Endothelial cell (in vitro differentiated cells): Measurements from ENCODE around the gene BABAM2. TPM values are rescaled to one million over a fixed set of nuclear protein-coding genes. Genes with fewer than 3 reads are reported as not detected.
A peak's percentile ranks its signal among the peaks of the same experiment; 100 is the strongest.

Experiments
- DNase-seq: peaks from one replicate; pipeline ENCODE4 v3.0.0; 2021; ENCODE audit warnings: low spot score
- H3K27ac Mint-ChIP-seq: one replicate; pipeline ENCODE4 v1.8.0; 2021; ENCODE audit warnings: mixed read lengths, inconsistent platforms; ENCODE audit not compliant: unreplicated experiment
- H3K27me3 Mint-ChIP-seq: one replicate; pipeline ENCODE4 v1.8.0; 2021; ENCODE audit warnings: mild to moderate bottlenecking, moderate library complexity, mixed read lengths, inconsistent platforms; ENCODE audit not compliant: unreplicated experiment
- H3K36me3 Mint-ChIP-seq: one replicate; pipeline ENCODE4 v1.8.0; 2021; ENCODE audit warnings: mild to moderate bottlenecking, low read depth, mixed read lengths, inconsistent platforms; ENCODE audit not compliant: unreplicated experiment
- H3K4me1 Mint-ChIP-seq: one replicate; pipeline ENCODE4 v1.8.0; 2021; ENCODE audit warnings: mild to moderate bottlenecking, mixed read lengths, inconsistent platforms; ENCODE audit not compliant: unreplicated experiment
- H3K4me3 Mint-ChIP-seq: one replicate; pipeline ENCODE4 v1.8.0; 2021; ENCODE audit warnings: mild to moderate bottlenecking, mixed read lengths, inconsistent platforms; ENCODE audit not compliant: unreplicated experiment
- H3K9me3 Mint-ChIP-seq: one replicate; pipeline ENCODE4 v1.8.0; 2021; ENCODE audit warnings: mixed read lengths, inconsistent platforms; ENCODE audit not compliant: unreplicated experiment
- CTCF ChIP-seq: fragments of 200-600 bp; sonication (generic); IDR thresholded peaks from one replicate; pipeline ENCODE4 v1.5.0; 2021; ENCODE audit warnings: antibody characterized with exemption; ENCODE audit not compliant: unreplicated experiment
- total RNA-seq: library from RNA; stranded (reverse); fragmentation: NEBNext Ultra II Directional; extraction: Animal tissue kit (Norgen Biotek cat#: 25700); gene quantifications from one replicate; pipeline ENCODE4 v1.2.1, GENCODE V29; 2021; ENCODE audit not compliant: unreplicated experiment

BABAM2 gene
- total RNA-seq, 1 donor from 2014 or later = 40.2 TPM

DNA sequence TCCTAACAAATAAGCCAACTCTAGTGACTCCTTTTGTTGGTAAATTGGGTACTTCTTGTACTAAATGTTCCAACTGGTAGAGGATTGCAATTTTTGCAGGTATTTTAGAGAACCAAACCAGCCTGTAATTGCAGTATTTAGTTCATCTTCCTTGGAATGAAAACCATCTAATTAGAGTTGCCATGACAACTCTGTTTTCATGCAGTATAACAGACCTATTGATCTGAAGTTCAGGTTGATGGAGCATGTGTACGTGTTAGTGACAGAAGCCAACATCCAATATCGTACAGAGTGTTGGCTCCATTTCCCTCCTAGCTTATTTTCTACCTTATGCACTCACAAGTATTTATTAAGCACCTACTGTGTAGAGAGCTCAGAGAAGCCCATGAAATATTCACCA is 325.8 kb downstream of the BABAM2 start:
- no peak for DNase-seq
- H3K36me3 Mint-ChIP-seq = no peaks in the 10 kb centered on the region
- H3K4me1 Mint-ChIP-seq = no peaks in the 10 kb centered on the region
- no peak for TF ChIP-seq CTCF
- no peak overlapping the region for H3K27ac Mint-ChIP-seq
- no peaks in the 10 kb centered on the region for H3K9me3 Mint-ChIP-seq
- no peak overlapping the region for H3K4me3 Mint-ChIP-seq
- H3K27me3 Mint-ChIP-seq = no peaks in the 10 kb centered on the region

DNA sequence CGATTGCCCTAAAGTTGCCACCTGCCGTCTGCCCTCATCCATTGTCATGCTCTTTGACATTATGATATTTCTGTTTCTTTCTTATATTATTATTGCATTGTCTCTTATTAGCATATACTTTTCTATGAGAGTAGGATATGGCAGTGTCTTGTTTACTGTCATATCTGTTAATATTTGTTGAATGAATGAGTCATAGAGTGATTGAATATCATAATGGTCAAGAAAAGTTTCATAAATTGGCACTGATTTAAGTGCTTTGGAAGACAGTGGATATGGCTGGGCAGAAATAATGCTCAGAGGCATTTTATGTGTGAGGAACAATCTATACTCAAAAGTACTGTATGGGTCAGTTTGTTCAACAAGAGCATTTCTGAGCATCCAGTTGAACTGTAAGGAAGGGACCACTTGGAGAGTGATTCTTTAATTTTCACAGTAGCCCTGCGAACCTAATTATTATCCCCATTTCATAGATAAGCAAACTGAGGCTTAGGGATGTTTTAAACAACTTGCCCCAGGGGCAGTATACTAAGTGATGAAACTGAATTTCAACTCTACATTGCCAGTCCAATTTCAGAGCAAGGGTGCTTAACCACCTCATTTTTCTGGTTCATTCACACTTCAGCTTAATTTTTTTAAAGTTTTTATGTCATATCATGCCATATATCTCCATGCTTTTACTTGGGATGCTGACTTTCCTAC is 326.7 kb downstream of the BABAM2 start:
- Mint-ChIP-seq H3K4me3 (no peak overlapping the region), H3K36me3 (no peaks in the 10 kb centered on the region)

GRCh38 chr2:28219138-28219537 is 328.6 kb downstream of the BABAM2 start:
- H3K4me1 Mint-ChIP-seq = no peaks in the 10 kb centered on the region
- H3K27me3 Mint-ChIP-seq = no peaks in the 10 kb centered on the region
- H3K4me3 Mint-ChIP-seq = no peak overlapping the region
- no peak overlapping the region for H3K27ac Mint-ChIP-seq
- TF ChIP-seq CTCF = no peak
- H3K36me3 Mint-ChIP-seq = no peaks in the 10 kb centered on the region
- no peaks in the 10 kb centered on the region for H3K9me3 Mint-ChIP-seq
- no peak for DNase-seq

More for the DNA sequence above, 326.7 kb downstream of the BABAM2 start:
- Mint-ChIP-seq H3K4me1 (no peaks in the 10 kb centered on the region), H3K9me3 (no peaks in the 10 kb centered on the region), H3K27me3 (no peaks in the 10 kb centered on the region), H3K27ac (peak overlapping the region; percentile 9)
- no peak for TF ChIP-seq CTCF
- DNase-seq = no peak

DNA sequence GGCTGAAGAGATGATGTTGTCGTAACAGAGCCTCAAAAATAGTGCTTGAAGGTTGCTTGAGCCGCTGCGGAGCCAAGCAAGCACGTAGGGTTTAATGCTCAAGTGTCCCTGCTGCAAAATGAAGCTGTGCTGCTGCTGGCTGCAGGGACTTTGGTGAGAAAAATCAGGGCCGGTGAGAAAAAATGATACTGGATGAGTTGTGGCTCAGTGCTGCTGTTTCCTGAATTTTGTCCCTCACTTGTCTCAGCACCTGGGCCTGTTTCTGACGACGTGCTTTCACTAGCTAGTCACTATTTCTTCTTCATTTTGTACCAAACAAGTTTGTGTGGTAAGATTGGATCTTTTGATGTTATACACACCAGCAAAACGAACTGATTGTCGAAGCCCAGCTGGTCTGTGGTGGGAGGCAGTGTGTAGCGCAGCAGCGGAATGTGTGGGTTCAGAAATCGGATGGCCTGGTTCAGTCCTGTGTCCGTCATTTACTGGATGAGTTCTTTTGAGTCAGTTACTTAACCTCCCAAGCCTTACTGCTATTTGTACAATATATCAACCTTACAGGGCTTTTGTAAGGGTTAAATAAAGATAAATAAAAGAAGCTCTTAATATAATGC is 329.3 kb downstream of the BABAM2 start:
- Mint-ChIP-seq H3K4me3 (no peak overlapping the region), H3K4me1 (no peaks in the 10 kb centered on the region), H3K9me3 (no peaks in the 10 kb centered on the region), H3K36me3 (no peaks in the 10 kb centered on the region), H3K27ac (no peak overlapping the region), H3K27me3 (no peaks in the 10 kb centered on the region)
- TF ChIP-seq CTCF = no peak
- no peak for DNase-seq

GRCh38 chr2:28224648-28225472 is 334.3 kb downstream of the BABAM2 start:
- Mint-ChIP-seq H3K4me1 (no peaks in the 10 kb centered on the region), H3K4me3 (no peak overlapping the region), H3K36me3 (no peaks in the 10 kb centered on the region), H3K27ac (no peak overlapping the region), H3K9me3 (no peaks in the 10 kb centered on the region), H3K27me3 (no peaks in the 10 kb centered on the region)
- no peak for DNase-seq
- TF ChIP-seq CTCF = no peak
